AML-193 (cell line): ENCODE data around the gene GALR2.

ENCODE experiments used
- DNase-seq, 2 experiments: peaks; one replicate each; lab custom pipeline; 2025; lab: John Stamatoyannopoulos, UW

Gene GALR2

DNA sequence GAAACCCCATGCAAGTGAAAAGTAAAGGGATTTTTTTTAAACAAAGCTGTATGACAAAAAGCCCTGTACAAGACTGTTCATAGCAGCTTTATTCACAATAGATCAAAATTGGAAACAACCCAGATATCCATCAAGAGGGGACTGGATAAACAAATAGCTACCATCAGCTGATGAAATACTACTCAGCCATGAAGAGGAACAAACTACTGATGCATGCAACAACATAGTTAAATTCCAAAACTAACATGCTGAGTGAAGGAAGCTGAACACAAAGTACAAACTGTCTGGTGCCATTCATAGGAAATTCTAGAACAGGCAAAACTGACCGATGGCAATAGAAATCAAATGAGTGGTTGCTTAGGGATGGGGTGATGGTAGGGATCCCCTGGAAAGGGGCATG, 51.3 kb downstream of the GALR2 start:
- no peak for DNase-seq
